Measurements from ENCODE around the gene RAVER1. TPM values are rescaled to one million over a fixed set of nuclear protein-coding genes. Genes with fewer than 3 reads are reported as not detected.

Gene RAVER1
- total and polyA plus RNA-seq, 10 of the 15 experiments (the other 5 are each of a cell fraction or from before 2014, with no cell fraction given), result 0.03 to 87.0 (median 12.1) TPM

- TF ChIP-seq ZBTB11 (CRISPR knock-in tag; IDR thresholded peaks at IDR 0.05) (no peak), ZZZ3 (IDR thresholded peaks at IDR 0.05; ENCODE audit: control insufficient read depth, insufficient read length, low read depth) (no peak), SUZ12 (IDR thresholded peaks at IDR 0.05; ENCODE audit: unreplicated experiment) (no peak), CHD4 (IDR thresholded peaks at IDR 0.05) (no peak), GABPA (IDR thresholded peaks at IDR 0.05; ENCODE audit: low read depth) (no peak), EED (IDR thresholded peaks at IDR 0.05; ENCODE audit: low read depth) (no peak), POU2F2 (IDR thresholded peaks at IDR 0.05; ENCODE audit: borderline replicate concordance, low read depth, low read length) (no peak), ZBTB40 (IDR thresholded peaks at IDR 0.05; ENCODE audit: borderline replicate concordance) (no peak)
Measured at GRCh38 chr19:10335352-10335985, 2.1 kb upstream of the RAVER1 start (continued).

Data from GM12878 (cell line).